Activated T-helper 17 cell treated with anti-CD3 and anti-CD28 coated beads, Interleukin-2, amount 50 U/mL, for 72 hours (primary cell): ENCODE data around the gene PYY. TPM values are rescaled to one million over a fixed set of nuclear protein-coding genes. Genes with fewer than 3 reads are reported as not detected.
"Not testable (repeated sequence)": the region's sequence is repeated elsewhere in the genome, so short reads cannot be mapped to it uniquely, and the experiment has no call there.

Experiments
- ATAC-seq: fragments of 150-1000 bp; cut with Tn5 transposase; replicated peaks from 2 replicates; pipeline ENCODE4 v1.10.0; 2021; ENCODE audit warnings: mild to moderate bottlenecking, moderate library complexity
- H3K27ac Mint-ChIP-seq: one replicate; pipeline ENCODE4 v1.8.0; 2022; ENCODE audit warnings: mixed read lengths
- H3K27me3 Mint-ChIP-seq: one replicate; pipeline ENCODE4 v1.8.0; 2022; ENCODE audit warnings: mixed read lengths
- H3K36me3 Mint-ChIP-seq: one replicate; pipeline ENCODE4 v1.8.0; 2022; ENCODE audit warnings: low read depth, mild to moderate bottlenecking, mixed read lengths
- H3K4me1 Mint-ChIP-seq: one replicate; pipeline ENCODE4 v1.8.0; 2022; ENCODE audit warnings: mixed read lengths
- H3K4me3 Mint-ChIP-seq: one replicate; pipeline ENCODE4 v1.8.0; 2022; ENCODE audit warnings: mild to moderate bottlenecking, mixed read lengths
- H3K9me3 Mint-ChIP-seq: one replicate; pipeline ENCODE4 v1.8.0; 2022; ENCODE audit warnings: mixed read lengths
- total RNA-seq, 2 donors: library from RNA; stranded (reverse); gene quantifications; one replicate each; pipeline ENCODE4 v1.2.3, GENCODE V29; 2022

PYY gene
- total RNA-seq, 2 donors from 2014 or later = not detected

DNA sequence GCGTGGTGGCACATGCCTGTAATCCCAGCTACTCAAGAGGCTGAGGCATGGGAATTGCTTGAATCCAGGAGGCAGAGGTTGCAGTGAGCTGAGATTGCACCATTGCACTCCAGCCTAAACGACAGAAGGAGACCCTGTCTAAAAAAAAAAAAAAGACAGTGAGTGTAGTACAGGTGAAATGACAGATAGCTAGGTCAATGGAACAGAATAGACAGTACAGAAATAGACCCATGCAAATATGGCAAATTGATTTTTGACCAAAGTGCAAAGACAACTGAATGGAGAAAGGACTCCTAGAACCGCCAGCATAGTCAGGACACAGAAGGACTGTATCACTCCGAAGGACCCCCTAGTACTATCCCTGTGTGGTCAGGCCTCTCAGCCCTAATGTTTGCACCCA, 16.6 kb upstream of the PYY start:
- Mint-ChIP-seq H3K4me1 (no peaks in the 10 kb centered on the region), H3K9me3 (no peaks in the 10 kb centered on the region), H3K27ac (no peak overlapping the region), H3K4me3 (no peak overlapping the region), H3K27me3 (peaks cover 3% of the 10 kb centered on the region), H3K36me3 (no peaks in the 10 kb centered on the region)
- no peak for ATAC-seq

DNA sequence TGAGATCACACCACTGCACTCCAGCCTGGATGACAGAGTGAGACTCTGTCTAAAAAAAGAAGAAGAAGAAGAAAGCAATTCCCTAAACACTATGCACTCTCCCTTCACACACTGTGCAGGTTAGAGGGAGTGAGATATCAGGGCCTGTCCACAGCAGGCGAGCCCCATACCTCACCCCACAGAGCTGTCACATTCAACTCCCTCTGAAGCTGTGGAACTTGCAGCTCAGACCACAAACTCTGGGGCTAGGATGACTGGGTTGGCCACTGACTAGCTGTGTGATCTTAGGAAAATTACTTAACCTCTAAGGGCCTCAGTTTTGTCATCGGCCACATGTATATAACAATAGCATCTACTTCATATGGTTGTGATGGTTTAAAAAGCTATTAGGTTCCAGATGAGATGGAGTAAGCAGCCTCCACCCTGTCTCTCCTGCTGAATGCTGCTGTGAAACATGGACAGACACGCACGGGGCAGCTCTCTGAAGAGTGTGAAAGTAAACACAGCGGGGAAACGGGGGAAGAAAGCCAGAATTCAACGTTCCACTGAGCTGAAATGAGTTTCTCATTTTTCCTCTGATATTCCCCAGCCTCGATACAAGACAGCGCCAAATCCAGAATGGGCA, 13.6 kb upstream of the PYY start:
- H3K27ac Mint-ChIP-seq = no peak overlapping the region
- H3K4me1 Mint-ChIP-seq = no peaks in the 10 kb centered on the region
- no peaks in the 10 kb centered on the region for H3K9me3 Mint-ChIP-seq
- H3K27me3 Mint-ChIP-seq = peaks cover 3% of the 10 kb centered on the region
- no peak overlapping the region for H3K4me3 Mint-ChIP-seq
- peak; percentile 66 for ATAC-seq
- no peaks in the 10 kb centered on the region for H3K36me3 Mint-ChIP-seq

DNA sequence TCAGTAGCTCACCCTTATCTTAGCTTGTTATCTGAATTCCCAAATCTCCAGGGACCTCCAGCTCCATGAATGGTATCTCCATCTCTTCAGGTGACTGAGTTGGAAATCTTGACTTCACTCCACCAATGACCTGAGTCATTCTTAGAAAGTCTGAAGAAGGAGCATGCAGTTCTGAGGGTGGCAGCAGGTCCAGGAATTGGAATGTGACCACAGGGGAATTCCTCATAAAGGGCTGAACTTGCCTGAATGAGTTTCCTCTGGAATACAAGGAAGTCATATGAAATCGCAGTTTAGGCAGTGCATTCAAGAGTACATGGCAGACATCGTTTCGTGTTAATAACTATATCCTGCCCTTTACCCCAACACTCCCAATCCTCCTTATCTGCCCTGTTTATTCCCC, 12.5 kb upstream of the PYY start:
- Mint-ChIP-seq H3K4me3 (no peak overlapping the region), H3K36me3 (no peaks in the 10 kb centered on the region), H3K4me1 (no peaks in the 10 kb centered on the region), H3K9me3 (no peaks in the 10 kb centered on the region), H3K27me3 (peaks cover 8% of the 10 kb centered on the region), H3K27ac (no peak overlapping the region)
- no peak for ATAC-seq

DNA sequence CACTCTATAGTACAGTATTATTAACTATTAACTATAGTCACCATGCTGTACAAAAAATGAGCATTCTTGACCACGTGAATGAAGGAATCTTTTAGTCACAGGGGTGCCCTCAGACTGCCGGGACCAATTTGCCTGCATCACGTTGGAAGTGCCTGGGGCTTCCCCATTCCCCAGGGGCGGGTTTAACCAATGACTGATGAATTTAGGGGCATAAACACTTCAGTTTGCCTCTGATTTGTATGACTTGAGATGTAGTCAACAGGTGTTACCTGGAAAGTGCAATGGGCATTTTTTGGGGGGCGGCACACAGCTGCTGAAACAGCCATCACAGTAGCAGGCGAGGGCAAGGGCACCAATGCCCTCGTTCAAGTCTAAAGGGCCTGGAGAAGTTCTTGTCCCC, 8.7 kb upstream of the PYY start:
- Mint-ChIP-seq H3K36me3 (no peaks in the 10 kb centered on the region), H3K27me3 (peaks cover 8% of the 10 kb centered on the region), H3K4me3 (no peak overlapping the region), H3K27ac (no peak overlapping the region), H3K4me1 (no peaks in the 10 kb centered on the region), H3K9me3 (no peaks in the 10 kb centered on the region)
- peak; percentile 14 for ATAC-seq

DNA sequence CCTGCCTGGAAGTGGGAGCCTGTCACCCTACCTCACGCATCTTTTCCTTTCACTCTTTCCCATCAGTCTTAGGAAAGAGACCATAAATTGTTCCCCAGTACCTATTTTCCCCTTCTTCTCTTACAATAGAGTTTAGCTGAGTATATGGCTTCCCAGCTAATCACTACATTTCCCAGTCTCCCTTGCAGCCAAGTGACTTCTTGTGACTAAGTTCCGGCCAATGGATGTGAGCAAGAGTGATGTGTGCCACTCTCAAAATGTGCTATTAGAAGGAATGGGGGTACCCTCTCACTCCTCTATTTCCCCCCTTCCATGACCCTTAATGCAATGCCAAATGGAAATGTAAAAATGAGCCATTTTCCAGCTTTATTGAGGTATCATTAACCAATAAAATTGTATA, 8.2 kb upstream of the PYY start:
- no peak overlapping the region for H3K4me3 Mint-ChIP-seq
- no peaks in the 10 kb centered on the region for H3K4me1 Mint-ChIP-seq
- H3K9me3 Mint-ChIP-seq = no peaks in the 10 kb centered on the region
- ATAC-seq = no peak
- peak overlapping the region; percentile 25 for H3K27ac Mint-ChIP-seq
- peaks cover 8% of the 10 kb centered on the region for H3K27me3 Mint-ChIP-seq
- no peaks in the 10 kb centered on the region for H3K36me3 Mint-ChIP-seq

DNA sequence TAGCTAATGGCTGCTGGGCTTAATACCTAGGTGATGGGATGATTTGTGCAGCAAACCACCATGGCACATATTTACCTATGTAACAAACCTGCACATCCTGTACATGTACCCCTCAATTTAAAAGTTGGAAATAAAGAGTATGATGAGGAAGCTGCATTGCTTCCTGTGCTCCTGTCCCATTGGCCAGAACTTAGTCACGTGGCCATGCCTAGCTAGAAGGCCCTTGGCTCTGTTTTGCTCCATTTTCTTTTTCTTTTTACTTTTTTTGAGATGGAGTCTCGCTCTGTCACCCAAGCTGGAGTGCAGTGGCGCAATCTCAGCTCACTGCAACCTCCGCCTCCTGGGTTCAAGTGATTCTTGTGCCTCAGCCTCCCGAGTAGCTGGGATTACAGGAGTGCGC, 7.6 kb upstream of the PYY start:
- not testable (repeated sequence) for H3K9me3 Mint-ChIP-seq, H3K4me3 Mint-ChIP-seq, ATAC-seq, H3K36me3 Mint-ChIP-seq, H3K27me3 Mint-ChIP-seq, H3K4me1 Mint-ChIP-seq, H3K27ac Mint-ChIP-seq

DNA sequence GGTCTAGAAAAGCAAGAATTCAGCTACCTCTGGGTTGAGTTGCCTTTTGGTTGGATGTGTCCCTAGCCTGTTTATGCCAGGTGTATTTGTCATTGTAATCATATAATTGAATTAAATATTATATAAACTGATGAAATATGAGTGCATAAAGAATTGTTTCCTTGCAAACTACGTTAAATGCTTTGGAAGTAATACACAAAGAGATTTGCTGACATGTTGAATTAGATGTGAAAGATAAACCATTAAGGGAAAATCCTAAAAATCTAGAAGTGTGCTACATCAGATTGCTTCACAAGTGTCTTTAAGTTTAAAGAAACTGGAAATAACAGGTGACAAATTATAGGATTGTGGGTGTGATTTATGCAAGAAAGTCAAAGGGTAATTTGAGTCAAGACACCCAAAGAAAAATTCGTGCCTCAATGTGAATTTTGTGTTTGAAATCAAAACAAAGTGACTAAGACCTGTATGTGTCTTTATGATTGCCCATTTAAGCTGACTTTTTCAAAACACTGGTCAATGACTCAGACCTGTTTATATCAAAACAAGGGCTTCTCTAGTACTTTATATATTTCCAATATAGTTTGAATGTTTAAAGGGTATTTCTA, 5.1 kb upstream of the PYY start:
- H3K4me1 Mint-ChIP-seq = no peaks in the 10 kb centered on the region
- ATAC-seq = peak; percentile 74
- H3K9me3 Mint-ChIP-seq = no peaks in the 10 kb centered on the region
- no peaks in the 10 kb centered on the region for H3K36me3 Mint-ChIP-seq
- no peak overlapping the region for H3K4me3 Mint-ChIP-seq
- H3K27me3 Mint-ChIP-seq = peaks cover 19% of the 10 kb centered on the region
- no peak overlapping the region for H3K27ac Mint-ChIP-seq

DNA sequence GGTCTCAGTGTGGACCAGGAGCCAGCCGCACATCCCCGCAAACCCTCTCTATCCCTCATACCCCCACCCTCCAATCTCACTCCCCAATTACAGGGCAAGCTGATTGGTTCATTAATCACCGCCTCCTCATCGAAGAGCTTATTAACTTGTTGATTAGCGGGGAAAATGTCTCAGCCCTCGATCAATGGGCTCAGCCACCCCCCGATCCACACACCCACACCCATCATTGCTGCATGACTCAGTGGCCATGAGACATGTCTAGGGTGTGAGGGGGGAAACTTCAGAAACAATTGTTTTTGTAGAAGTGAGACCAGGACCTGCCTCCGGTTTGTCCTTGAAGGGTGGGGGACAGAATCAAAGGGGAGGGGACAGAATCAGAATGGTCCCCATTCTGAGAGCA, 2.5 kb upstream of the PYY start:
- Mint-ChIP-seq H3K9me3 (no peaks in the 10 kb centered on the region), H3K27me3 (peaks cover 31% of the 10 kb centered on the region), H3K4me1 (no peaks in the 10 kb centered on the region), H3K4me3 (no peak overlapping the region), H3K27ac (no peak overlapping the region), H3K36me3 (no peaks in the 10 kb centered on the region)
- no peak for ATAC-seq

DNA sequence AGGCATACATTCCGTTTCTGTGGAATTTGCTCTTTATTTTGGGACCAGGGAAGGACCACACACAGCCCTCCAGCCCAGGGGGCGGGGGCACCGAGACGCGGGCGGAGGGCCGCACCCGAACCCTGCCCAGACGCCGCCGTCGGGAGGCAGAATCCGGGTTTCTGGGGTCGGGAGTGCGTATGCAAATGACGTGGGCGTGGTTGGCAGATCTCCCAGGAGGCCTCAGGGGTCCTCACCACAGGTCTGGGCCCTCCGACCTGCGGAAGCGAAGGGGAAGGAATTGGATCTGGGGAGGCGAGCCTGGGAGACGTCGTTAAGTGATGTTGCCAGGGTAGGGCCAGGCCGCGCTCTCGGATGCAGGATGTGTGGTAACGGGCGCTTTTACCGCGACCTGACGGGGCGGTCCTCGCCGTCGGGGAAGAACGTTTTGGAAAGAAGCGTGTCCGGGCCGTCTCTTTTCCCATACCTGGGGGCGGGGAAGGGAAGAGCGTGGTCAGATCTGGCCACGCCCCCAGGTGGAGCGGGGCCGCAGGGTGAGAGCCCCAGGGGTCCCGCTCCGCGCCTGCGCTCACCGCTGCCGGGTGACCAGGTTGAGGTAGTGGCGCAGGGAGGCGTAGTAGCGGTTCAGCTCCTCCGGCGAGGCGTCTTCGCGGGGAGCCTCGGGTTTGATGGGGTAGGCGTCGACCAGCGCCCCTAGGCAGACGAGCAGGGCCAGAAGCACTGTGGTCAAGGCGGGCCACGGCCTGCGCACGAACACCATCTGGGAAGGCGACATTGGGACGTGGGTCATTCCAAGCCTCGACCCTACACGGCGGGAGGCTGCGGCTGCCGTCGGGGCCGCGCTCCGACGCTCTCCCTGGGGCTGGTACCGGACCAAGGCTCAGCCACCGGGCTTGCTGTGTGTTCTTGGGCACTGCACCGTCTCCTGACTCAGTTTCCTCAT, 745 bp downstream of the PYY start:
- Mint-ChIP-seq H3K27me3 (peaks cover 36% of the 10 kb centered on the region), H3K4me3 (no peak overlapping the region), H3K27ac (no peak overlapping the region), H3K9me3 (no peaks in the 10 kb centered on the region), H3K4me1 (no peaks in the 10 kb centered on the region), H3K36me3 (no peaks in the 10 kb centered on the region)
- no peak for ATAC-seq

DNA sequence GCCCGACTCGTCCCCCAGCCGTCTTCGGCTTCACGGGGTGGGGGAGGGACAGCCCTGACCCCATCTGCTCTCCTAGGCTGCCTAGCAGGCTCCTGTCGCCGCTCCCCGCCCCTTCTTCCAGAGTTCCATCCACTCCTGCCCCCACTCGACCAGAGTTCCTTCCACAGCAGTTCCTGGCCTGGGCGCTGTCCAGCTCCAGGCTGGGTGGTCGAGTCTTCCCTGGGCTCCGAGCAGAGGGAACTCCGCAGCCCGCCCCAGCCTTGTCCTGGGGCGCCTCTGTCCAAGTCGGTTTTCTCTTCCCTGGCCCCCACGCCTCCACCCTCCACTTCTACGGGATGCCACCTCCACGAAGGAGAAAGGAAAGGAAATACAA, 1.4 kb downstream of the PYY start:
- no peak overlapping the region for H3K4me3 Mint-ChIP-seq
- H3K9me3 Mint-ChIP-seq = no peaks in the 10 kb centered on the region
- H3K27ac Mint-ChIP-seq = no peak overlapping the region
- H3K27me3 Mint-ChIP-seq = peaks cover 36% of the 10 kb centered on the region
- H3K36me3 Mint-ChIP-seq = no peaks in the 10 kb centered on the region
- no peak for ATAC-seq
- no peaks in the 10 kb centered on the region for H3K4me1 Mint-ChIP-seq

DNA sequence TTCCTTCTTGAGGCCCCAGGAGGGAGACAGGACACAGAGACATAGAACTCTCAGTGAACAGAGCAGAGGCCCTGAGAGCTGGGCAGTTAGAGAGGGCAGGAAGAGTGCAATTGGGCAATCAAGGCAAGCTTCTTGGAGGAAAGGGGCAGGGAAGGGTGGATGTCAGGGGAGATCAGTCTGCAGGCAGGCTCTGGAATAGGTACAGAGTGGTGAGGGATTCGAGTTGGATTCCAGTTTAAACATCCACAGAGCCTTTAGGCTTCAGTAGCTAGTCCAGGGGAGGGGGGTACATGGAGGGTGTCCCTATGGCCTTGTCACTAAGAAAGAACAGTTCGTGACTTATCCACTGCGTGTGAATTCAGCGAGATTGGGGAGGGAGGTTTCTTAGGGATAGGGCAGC, 2.0 kb downstream of the PYY start:
- H3K4me1 Mint-ChIP-seq = no peaks in the 10 kb centered on the region
- H3K27me3 Mint-ChIP-seq = peaks cover 36% of the 10 kb centered on the region
- no peaks in the 10 kb centered on the region for H3K9me3 Mint-ChIP-seq
- ATAC-seq = no peak
- H3K36me3 Mint-ChIP-seq = no peaks in the 10 kb centered on the region
- H3K27ac Mint-ChIP-seq = no peak overlapping the region
- H3K4me3 Mint-ChIP-seq = no peak overlapping the region

DNA sequence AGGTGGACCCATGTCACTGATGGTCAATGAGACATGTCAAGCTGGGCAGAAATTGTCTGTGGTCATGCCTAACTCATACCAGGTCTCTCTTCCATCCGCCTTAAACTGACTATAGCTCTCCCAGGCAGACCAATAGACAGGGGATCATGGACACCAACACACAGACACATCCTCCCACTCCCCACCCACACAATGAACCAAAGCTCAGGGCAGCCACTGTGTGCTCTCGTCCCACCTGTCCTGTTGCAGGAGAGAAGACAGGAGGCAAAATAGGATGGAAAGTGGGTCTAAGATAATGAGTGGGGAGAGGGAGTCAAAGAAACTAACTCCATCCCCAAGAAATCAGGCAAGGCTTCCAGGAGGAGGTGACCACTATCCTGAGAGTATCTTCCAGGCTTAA, 3.2 kb downstream of the PYY start:
- no peaks in the 10 kb centered on the region for H3K9me3 Mint-ChIP-seq
- H3K27ac Mint-ChIP-seq = no peak overlapping the region
- H3K4me1 Mint-ChIP-seq = no peaks in the 10 kb centered on the region
- ATAC-seq = no peak
- peaks cover 35% of the 10 kb centered on the region for H3K27me3 Mint-ChIP-seq
- H3K4me3 Mint-ChIP-seq = no peak overlapping the region
- H3K36me3 Mint-ChIP-seq = no peaks in the 10 kb centered on the region

DNA sequence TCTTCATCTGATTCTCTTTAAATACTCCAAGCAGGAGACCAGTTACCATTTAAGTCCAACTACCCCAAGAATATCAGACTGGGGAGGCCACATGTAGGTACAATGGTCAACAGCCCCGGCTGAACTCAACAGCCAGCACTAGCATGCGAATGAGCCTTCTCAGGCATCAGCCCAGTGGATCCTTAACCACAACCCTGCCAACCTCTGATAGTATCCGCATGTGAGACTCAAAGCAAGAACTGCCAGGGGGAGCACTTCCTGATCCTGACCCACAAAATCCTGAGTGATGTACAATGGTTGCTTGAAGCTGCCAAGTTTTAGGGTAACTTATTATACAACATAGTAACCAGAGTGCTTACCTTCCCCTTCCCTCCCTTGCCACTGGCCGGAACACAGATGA, 4.0 kb downstream of the PYY start:
- peaks cover 3% of the 10 kb centered on the region for H3K4me1 Mint-ChIP-seq
- ATAC-seq = no peak
- no peaks in the 10 kb centered on the region for H3K36me3 Mint-ChIP-seq
- H3K27ac Mint-ChIP-seq = no peak overlapping the region
- H3K9me3 Mint-ChIP-seq = no peaks in the 10 kb centered on the region
- H3K27me3 Mint-ChIP-seq = peaks cover 32% of the 10 kb centered on the region
- H3K4me3 Mint-ChIP-seq = no peak overlapping the region

DNA sequence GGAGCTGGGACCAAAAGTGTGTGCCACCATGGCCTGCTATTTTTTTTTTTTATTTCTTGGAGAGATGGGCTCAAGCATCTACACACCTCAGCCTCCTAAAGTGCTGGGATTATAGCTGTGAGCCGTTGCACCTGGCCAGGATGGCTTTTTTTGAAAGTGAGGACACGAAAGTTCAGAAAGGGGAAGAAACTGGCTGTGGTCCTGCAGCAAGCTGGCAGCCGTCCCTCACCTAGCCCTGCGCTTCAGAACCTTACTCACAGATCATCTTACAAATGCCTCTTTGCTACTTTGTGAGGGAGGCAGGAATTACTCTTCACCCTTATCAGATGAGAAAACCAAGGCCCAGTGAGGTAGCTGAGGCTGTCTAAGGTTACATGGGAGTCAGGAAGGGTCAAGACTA, 7.0 kb downstream of the PYY start:
- Mint-ChIP-seq H3K4me1 (peaks cover 5% of the 10 kb centered on the region), H3K27me3 (peaks cover 15% of the 10 kb centered on the region), H3K4me3 (no peak overlapping the region), H3K27ac (no peak overlapping the region), H3K36me3 (no peaks in the 10 kb centered on the region), H3K9me3 (no peaks in the 10 kb centered on the region)
- ATAC-seq = no peak
